ENCODE data around the gene CD8B.

Gene CD8B

DNA sequence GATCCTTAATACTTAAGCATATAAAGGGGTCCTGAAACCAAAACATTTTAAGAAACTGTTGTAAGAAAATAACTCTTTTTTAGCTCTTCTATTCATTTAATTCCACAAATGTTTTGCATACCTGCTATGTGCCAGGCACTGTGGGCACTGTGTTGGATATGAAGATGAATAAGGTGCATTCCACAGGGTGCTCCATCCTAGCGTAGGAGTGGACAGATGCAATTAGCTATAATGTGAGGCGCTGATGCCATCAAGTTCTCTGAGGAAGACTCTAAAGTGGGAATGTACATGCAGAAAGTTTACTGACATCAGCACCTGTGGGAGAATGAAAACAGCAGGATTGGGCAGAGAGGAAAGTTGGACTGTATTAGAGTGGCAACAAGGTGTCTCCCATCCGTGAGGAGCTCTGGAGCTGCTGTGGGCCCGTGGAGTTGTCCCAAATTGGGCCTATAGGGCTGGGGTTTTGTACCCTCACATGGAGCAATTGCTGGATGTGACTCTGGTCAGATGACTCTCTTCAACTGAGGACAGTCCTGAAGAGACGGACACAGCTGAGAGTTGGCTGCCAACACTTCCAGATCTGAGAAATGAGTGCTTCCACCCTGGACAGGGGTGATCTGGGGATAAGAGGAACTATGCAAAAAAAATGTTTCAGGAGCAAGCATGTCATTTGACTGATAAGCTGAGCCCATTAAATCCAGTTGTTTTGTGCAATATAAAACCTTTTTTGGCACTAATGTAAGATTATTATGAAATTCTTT, 93.3 kb downstream of the CD8B start:
- Histone ChIP-seq H2AFZ (ENCODE audit: low read length) (no peak overlapping the region), H3K27ac (ENCODE audit: low read depth, low read length, poor library complexity, severe bottlenecking) (no peak overlapping the region), H3K27me3 (ENCODE audit: insufficient read depth, low read length) (no peaks in the 10 kb centered on the region), H3K36me3 (ENCODE audit: insufficient read depth, low read length) (peaks cover 73% of the 10 kb centered on the region; the same call in 1 of the 2 replicates), H3K9me3 (ENCODE audit: low read length) (no peaks in the 10 kb centered on the region), H3F3A (ENCODE audit: insufficient read depth, low read length) (no peaks in the 10 kb centered on the region), H3K79me2 (ENCODE audit: insufficient read depth, low read length) (no peaks in the 10 kb centered on the region), H4K20me1 (ENCODE audit: insufficient read depth, low read length) (no peaks in the 10 kb centered on the region), H3K4me2 (ENCODE audit: low read length) (no peak overlapping the region), H3K9me2 (ENCODE audit: low read depth, low read length) (no peaks in the 10 kb centered on the region), H3K9ac (ENCODE audit: low read length) (no peak overlapping the region), H3K4me1 (ENCODE audit: insufficient read depth, low read length, severe bottlenecking) (no peaks in the 10 kb centered on the region), H3K4me3 (ENCODE audit: low read depth, low read length, poor library complexity, severe bottlenecking) (no peak overlapping the region)
- TF ChIP-seq EZH2 (IDR thresholded peaks at IDR 0.05; ENCODE audit: borderline replicate concordance, low read length) (no peak), CTCF (IDR thresholded peaks at IDR 0.05; ENCODE audit: low read length) (no peak)
